GM18867 (cell line): ENCODE results near the gene FBXO34.

Source experiments
- ATAC-seq: cut with Tn5 transposase; IDR thresholded peaks from one replicate; pipeline ENCODE4 v1.9.1; 2021; ENCODE audit warnings: mild to moderate bottlenecking, moderate library complexity; ENCODE audit not compliant: unreplicated experiment

FBXO34 gene

GRCh38 chr14:55270832-55271571 lies at the start of gene FBXO34:
Gene FBXO34 (plus strand): TSS chr14:55271421. CDS start chr14:55350391, 78,970 bp downstream.
- peak; percentile 87 for ATAC-seq

- no peak for ATAC-seq
These were observed 49.3 kb upstream of the FBXO34 start for GRCh38 chr14:55221968-55222367.

- ATAC-seq, result no peak
These were observed 47.9 kb upstream of the FBXO34 start for GRCh38 chr14:55223364-55223763.

GRCh38 chr14:55228261-55228660 lies 43.0 kb upstream of the FBXO34 start:
- no peak for ATAC-seq

GRCh38 chr14:55233591-55233990 lies 37.6 kb upstream of the FBXO34 start:
- no peak for ATAC-seq

- ATAC-seq, result no peak
These were observed 33.1 kb upstream of the FBXO34 start for GRCh38 chr14:55238019-55238680.

GRCh38 chr14:55239320-55239719 lies 31.9 kb upstream of the FBXO34 start:
- ATAC-seq, result no peak

GRCh38 chr14:55240526-55241178 lies 30.6 kb upstream of the FBXO34 start:
- ATAC-seq, result no peak

GRCh38 chr14:55241673-55242072 lies 29.5 kb upstream of the FBXO34 start:
- ATAC-seq, result no peak

- no peak for ATAC-seq
These were observed 27.8 kb upstream of the FBXO34 start for GRCh38 chr14:55243386-55243785.

GRCh38 chr14:55243813-55244212 lies 27.4 kb upstream of the FBXO34 start:
- no peak for ATAC-seq

- no peak for ATAC-seq
These were observed 25.5 kb upstream of the FBXO34 start for GRCh38 chr14:55245657-55246268.

- no peak for ATAC-seq
These were observed 22.8 kb upstream of the FBXO34 start for GRCh38 chr14:55248411-55248810.

- ATAC-seq, result no peak
These were observed 21.8 kb upstream of the FBXO34 start for GRCh38 chr14:55249423-55249822.

- ATAC-seq, result no peak
These were observed 17.9 kb upstream of the FBXO34 start for GRCh38 chr14:55253276-55253675.

- no peak for ATAC-seq
These were observed 16.6 kb upstream of the FBXO34 start for GRCh38 chr14:55254581-55254980.

GRCh38 chr14:55255979-55256378 lies 15.2 kb upstream of the FBXO34 start:
- ATAC-seq, result no peak

- no peak for ATAC-seq
These were observed 14.6 kb upstream of the FBXO34 start for GRCh38 chr14:55256586-55256985.

- no peak for ATAC-seq
These were observed 6.0 kb upstream of the FBXO34 start for GRCh38 chr14:55265197-55265596.

GRCh38 chr14:55267820-55268219 lies 3.4 kb upstream of the FBXO34 start:
- no peak for ATAC-seq

GRCh38 chr14:55271572-55272298 lies 514 bp downstream of the FBXO34 start:
- peak; percentile 36 for ATAC-seq
